Measurements from ENCODE around the gene FETUB.
"Not testable (repeated sequence)": the region's sequence is repeated elsewhere in the genome, so short reads cannot be mapped to it uniquely, and the experiment has no call there.

The FETUB gene

DNA sequence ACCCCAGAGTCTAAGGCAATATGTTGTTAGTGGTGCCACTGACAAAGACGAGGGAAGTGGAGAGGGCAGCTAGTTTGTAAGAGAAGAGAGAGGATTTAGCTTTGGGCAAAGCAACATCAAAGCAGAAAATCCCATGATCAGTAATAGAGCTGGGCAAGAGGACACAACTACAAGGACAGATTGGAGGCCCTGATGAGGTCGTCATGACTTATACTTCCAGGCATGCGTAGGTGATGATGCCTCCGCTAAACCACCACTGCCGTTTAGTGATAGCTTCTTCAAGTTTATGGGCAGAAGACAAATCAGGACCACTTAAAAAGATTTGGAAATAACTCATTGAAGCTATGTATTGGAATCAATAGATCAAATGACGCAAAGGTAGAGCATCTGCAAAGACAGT, 28.2 kb downstream of the FETUB start:
- DNase-seq (ENCODE audit: low read depth in 2 of 3, low spot score in 2 of 3) = no peak

GRCh38 chr3:186669378-186670084, 29.3 kb downstream of the FETUB start:
- DNase-seq (ENCODE audit: low read depth in 2 of 3, low spot score in 2 of 3) = no peak

GRCh38 chr3:186670155-186670554, 30.0 kb downstream of the FETUB start:
- no peak for DNase-seq (ENCODE audit: low read depth in 2 of 3, low spot score in 2 of 3)

- DNase-seq (ENCODE audit: low read depth in 2 of 3, low spot score in 2 of 3) = no peak
These were observed 30.9 kb downstream of the FETUB start for GRCh38 chr3:186671051-186671450.

GRCh38 chr3:186678604-186679003, 38.4 kb downstream of the FETUB start:
- no peak for DNase-seq (ENCODE audit: low read depth in 2 of 3, low spot score in 2 of 3)

DNA sequence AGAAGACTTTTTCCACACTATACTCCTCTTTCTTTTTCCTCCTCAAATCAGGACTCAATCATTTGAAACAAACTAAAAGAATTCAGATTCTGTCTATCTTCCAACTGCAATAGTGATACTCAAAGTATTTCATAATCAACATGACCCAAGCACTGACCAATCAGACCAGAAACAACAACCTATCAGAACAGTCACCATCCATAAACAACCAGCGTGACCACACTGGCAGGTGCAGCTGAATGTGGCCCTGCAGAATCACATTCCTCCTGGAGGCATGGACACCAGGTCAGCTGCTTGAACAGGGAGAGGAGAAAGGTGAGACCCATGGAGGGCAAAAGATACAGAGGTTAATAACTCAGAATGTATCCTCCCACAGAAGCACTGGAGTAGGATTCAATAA, 39.0 kb downstream of the FETUB start:
- no peak for DNase-seq (ENCODE audit: low read depth in 2 of 3, low spot score in 2 of 3)

DNA sequence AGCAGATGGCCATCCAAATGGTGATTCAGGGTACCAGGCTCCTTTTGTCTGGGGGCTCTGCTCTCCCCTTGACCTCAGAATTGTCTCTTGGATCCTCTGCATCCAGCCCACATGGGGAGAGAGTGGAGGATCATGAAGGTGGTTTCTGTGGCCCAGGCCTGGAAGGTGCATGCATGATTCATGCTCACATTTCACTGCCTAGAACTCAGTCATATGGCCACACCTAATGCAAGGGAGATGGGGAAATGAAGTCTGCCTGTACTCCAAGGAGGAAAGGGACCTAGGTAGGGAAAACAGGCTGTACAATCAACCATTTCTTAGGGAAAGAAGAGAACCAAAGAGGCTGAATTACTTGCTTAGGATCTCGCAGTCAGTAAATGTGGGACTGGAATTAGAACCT, 40.7 kb downstream of the FETUB start:
- DNase-seq (ENCODE audit: low read depth in 2 of 3, low spot score in 2 of 3) = no peak

DNA sequence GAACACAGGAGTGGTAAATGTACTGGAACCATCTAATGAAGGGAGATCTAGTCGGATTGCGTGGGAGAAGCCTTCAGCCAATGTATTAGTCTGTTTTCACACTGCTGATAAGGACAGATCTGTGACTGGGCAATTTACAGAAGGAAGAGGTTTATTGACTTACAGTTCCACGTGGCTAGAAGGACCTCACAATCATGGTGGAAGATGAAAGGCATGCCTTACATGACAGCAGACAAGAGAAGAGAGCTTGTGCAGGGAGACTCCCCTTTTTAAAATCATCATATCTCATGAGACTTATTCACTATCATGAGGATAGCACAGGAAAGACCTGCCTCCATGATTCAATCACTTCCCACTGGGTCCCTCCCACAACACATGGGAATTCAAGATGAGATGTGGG, 42.6 kb downstream of the FETUB start:
- DNase-seq (ENCODE audit: low read depth in 2 of 3, low spot score in 2 of 3) = no peak

- no peak for DNase-seq (ENCODE audit: low read depth in 2 of 3, low spot score in 2 of 3)
These were observed 43.8 kb downstream of the FETUB start for GRCh38 chr3:186683979-186684378.

DNA sequence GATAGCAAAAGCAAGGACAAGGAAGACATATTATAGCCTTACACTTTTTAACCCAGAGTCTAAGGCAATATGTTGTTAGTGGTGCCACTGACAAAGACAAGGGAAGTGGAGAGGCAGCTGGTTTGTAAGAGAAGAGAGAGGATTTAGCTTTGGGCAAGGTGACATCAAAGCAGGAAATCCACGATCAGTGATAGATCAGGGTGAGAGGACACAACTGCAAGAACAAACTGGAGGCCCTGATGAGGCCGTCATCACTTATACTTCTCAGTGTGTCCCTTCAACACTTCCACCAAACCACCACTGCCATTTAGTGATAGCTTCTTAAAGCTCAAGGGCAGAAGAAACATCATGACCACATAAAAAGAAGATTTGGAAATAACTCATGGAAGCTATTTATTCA, 46.3 kb downstream of the FETUB start:
- not testable (repeated sequence) for DNase-seq (ENCODE audit: low read depth in 2 of 3, low spot score in 2 of 3)

DNA sequence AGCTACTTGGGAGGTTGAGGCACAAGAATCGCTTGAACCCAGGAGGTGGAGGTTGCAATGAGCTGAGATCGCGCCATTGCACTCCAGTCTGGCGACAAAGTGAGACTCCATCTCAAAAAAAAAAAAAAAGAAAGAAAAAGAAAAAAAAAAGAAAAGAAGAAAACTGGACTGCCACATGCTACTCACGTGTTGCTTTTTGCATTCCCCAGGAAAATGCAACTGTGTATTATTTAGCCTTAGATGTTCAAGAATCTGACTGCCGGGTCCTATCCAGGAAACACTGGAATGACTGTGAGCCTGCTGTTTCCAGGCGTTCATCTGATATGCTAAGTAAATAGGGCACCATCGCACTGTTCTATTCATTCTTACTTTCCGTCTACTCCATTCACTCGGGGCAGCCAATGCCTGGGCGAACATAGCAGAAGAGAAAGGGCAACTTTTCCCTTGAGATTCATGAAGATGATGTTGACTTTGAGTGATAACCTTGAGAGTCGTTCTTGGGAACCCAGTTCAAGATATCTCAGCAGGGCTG, 47.0 kb downstream of the FETUB start:
- no peak for DNase-seq (ENCODE audit: low read depth in 2 of 3, low spot score in 2 of 3)

- DNase-seq (ENCODE audit: low read depth in 2 of 3, low spot score in 2 of 3) = not testable (repeated sequence)
These were observed 50.1 kb downstream of the FETUB start for GRCh38 chr3:186690304-186690703.

DNA sequence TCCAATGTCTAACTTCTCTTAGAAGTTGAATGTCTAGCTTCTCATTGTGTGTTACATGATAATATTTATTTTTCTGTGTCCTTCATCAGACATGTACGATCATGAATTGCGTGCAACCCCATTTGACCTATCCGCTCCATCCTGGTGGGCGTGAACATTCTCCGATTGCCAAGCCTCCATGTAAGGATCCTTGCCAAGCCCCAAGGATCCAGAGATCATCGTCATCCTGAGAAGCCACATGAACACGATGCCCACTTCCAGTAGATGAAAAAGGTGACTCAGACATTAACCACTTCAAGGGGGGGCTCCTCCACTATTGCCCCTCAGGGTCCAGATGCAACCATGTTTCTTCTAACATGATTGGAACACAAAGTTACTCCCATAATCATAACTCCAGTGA, 51.5 kb downstream of the FETUB start:
- no peak for DNase-seq (ENCODE audit: low read depth in 2 of 3, low spot score in 2 of 3)

DNA sequence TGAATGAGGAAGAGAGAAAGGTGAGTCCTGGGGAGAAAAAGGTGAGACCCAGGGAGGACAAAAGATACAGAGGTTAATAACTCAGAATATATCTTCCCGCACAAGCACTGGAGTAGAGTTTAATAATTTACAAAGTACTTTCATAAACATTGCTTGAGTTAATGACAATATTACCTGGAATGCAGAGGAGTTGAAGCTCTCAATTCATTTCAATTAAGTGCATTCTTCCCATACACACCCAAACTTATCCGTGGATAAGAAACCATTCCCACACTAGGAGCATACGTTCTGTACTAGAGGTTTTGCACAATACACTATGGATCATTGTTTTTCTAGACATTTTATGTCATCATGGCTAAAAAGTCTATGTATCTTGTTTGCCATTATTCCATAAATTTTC, 53.6 kb downstream of the FETUB start:
- no peak for DNase-seq (ENCODE audit: low read depth in 2 of 3, low spot score in 2 of 3)

- DNase-seq (ENCODE audit: low read depth in 2 of 3, low spot score in 2 of 3) = no peak
These were observed 54.3 kb downstream of the FETUB start for GRCh38 chr3:186694288-186695032.

DNA sequence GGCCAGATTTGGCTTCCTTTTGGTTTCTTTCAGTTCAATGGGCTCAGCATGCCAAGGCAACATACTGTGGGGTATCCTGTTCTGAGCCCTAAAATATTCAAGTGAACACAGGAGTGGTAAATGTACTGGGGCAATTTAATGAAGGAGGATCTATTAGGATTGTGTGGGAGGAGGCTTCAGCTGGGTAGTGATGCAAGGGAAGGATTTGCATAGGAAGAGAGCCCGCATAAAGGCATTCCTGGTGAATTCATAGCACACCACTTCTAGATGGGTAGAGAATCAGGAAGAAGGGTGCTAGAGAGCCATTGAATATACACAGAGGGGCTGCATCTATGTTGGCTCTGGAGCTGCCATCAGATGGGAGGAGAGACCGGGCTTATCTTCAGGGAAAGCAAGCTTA, 56.3 kb downstream of the FETUB start:
- no peak for DNase-seq (ENCODE audit: low read depth in 2 of 3, low spot score in 2 of 3)

- DNase-seq (ENCODE audit: low read depth in 2 of 3, low spot score in 2 of 3) = no peak
These were observed 57.3 kb downstream of the FETUB start for GRCh38 chr3:186697510-186697909.

DNA sequence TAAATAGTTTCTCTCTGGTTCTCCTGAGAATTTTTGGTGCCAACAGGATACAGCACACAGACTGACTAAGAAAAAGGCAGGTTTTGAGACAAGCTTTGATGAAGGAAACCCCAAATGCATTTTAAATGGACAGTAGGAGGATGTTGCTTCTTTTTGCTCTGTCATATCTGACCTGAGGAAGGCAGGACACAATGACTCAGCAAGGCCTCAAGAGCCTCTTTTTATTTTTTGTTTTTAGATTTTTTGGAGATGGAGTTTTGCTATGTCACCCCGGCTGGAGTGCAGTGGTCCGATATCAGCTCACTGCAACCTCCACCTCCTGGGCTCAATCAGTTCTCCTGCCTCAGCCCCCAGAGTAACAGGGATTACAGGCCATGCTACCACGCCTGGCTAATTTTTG, 60.1 kb downstream of the FETUB start:
- no peak for DNase-seq (ENCODE audit: low read depth in 2 of 3, low spot score in 2 of 3)

GRCh38 chr3:186702451-186702850, 62.3 kb downstream of the FETUB start:
- DNase-seq (ENCODE audit: low read depth in 2 of 3, low spot score in 2 of 3) = not testable (repeated sequence)
